Measurements from ENCODE around the gene IRAK3.
"Not testable (repeated sequence)": the region's sequence is repeated elsewhere in the genome, so short reads cannot be mapped to it uniquely, and the experiment has no call there.

Gene IRAK3

DNA sequence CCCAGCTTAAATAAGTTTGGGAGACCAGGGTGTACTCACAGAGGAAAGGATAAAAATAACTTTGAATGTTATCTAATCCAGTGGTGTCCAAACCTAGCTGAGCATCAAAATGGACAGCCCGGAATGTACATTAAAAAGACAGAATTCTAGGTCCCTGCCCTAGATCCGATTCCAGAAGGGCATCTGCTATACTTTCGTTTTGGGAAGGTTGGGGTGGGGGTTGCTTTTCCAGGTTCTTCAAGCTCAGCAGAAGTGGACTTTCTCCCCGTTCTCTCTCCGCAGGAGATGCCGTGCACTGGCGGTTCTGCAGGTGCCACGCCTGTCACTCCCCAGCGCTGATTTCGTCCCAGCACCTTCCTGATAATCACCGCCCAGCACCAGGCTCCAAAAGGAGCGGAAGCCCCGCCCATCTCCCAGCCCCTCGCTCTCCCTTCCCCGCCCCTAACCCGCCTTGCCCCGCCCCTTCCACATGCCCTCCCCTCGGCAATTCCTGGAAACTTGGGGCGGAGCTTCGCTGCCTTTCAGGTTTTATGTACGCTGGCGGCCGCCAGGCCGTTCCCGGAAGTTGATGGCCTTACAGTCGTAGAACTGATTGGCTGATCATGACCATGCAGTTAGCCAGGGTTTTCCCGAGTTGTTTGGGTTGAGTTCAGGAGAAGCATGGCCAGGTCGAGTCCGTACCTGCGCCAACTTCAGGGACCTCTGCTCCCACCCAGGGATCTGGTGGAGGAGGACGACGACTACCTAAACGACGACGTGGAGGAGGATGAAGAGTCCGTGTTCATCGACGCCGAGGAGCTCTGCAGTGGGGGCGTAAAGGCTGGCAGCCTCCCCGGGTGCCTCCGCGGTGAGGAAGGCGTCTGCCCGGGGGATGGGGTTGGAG lies 113.2 kb downstream of the IRAK3 start, which contains the start of gene HELB:
Gene HELB (plus strand): TSS at position 550 of the 883 bp plus-strand sequence. CDS start 111 bp downstream, at position 661.
- peak; percentile 91 for DNase-seq (ENCODE audit: low read depth, low spot score)

GRCh38 chr12:66302827-66303169 lies 113.8 kb downstream of the IRAK3 start:
- no peak for DNase-seq (ENCODE audit: low read depth, low spot score)

- DNase-seq (ENCODE audit: low read depth, low spot score) = not testable (repeated sequence)
These were observed 114.3 kb downstream of the IRAK3 start for GRCh38 chr12:66303316-66303804.

All from activated CD4-positive, CD25-positive, alpha-beta regulatory T cell treated with anti-CD3 and anti-CD28 coated beads, Interleukin-2, amount 50 U/mL, for 16 hours (primary cell).